Testis (tissue), 3 donors: Measurements from ENCODE around the gene NLN. TPM values are rescaled to one million over a fixed set of nuclear protein-coding genes. Genes with fewer than 3 reads are reported as not detected.

Source experiments
- DNase-seq: peaks from one replicate; pipeline ENCODE4 v3.0.0-alpha.2; 2019
- H3K27ac ChIP-seq, 2 donors: fragments of 200-600 bp; sonication (generic); one replicate each; pipeline ENCODE4 v1.5.1; 2019
- H3K27me3 ChIP-seq: fragments of 200-600 bp; sonication (generic); one replicate; pipeline ENCODE4 v1.5.1; 2019
- H3K36me3 ChIP-seq: fragments of 200-600 bp; sonication (generic); one replicate; pipeline ENCODE4 v1.5.1; 2017; ENCODE audit warnings: low read depth; ENCODE audit errors: missing control alignments
- H3K4me1 ChIP-seq: fragments of 200-600 bp; sonication (generic); one replicate; pipeline ENCODE4 v1.5.1; 2019
- H3K4me3 ChIP-seq, 2 donors: fragments of 200-600 bp; sonication (generic); one replicate each; pipeline ENCODE4 v1.5.1; 2017 to 2019
- H3K9me3 ChIP-seq: fragments of 200-600 bp; sonication (generic); one replicate; pipeline ENCODE4 v1.5.1; 2017
- CTCF ChIP-seq, 3 experiments: fragments of 450-650 bp in 2 of 3; fragments of 200-600 bp in 1 of 3; sonication (generic) in 1 of 3; IDR thresholded peaks; one replicate each; pipeline ENCODE4 v1.5.1; 2016 to 2019; ENCODE audit warnings: antibody characterized with exemption in 3 of 3, mild to moderate bottlenecking in 2 of 3, moderate library complexity in 1 of 3
- POLR2A ChIP-seq: fragments of 450-650 bp; IDR thresholded peaks from one replicate; pipeline ENCODE4 v1.6.1; 2017; ENCODE audit warnings: antibody characterized with exemption, mild to moderate bottlenecking, moderate library complexity
- WGBS, 2 donors: methylation state at CpG; one replicate each; pipeline ENCODE4 v1.1.5; 2018; 5-methylcytosine and 5-hydroxymethylcytosine counted together
- intact Hi-C: fragments of 100-400 bp; cut with DNase I; formaldehyde crosslinking; loops from one replicate; pipeline ENCODE4 v1.15.1; 2023; ENCODE audit warnings: low total_unique reads
- polyA plus RNA-seq: library from polyadenylated mRNA; stranded (reverse); fragments of 350-450 nt; fragmentation: Illumina TruSeq; extraction: RNeasy Lipid Tissue Mini Kit (QIAGEN cat#74804); gene quantifications from one replicate; pipeline ENCODE4 v1.2.3, GENCODE V29; 2014; ENCODE audit warnings: low read depth, low replicate concordance; ENCODE audit not compliant: insufficient read depth
- total RNA-seq, 2 donors: library from RNA; depleted of rRNA; stranded (reverse); fragments of >200 nt; gene quantifications; one replicate each; pipeline ENCODE4 v1.2.3, GENCODE V29; 2016

NLN gene
- total and polyA plus RNA-seq, 3 donors from 2014 or later, result 6.4 to 10.1 (median 8.1) TPM

DNA sequence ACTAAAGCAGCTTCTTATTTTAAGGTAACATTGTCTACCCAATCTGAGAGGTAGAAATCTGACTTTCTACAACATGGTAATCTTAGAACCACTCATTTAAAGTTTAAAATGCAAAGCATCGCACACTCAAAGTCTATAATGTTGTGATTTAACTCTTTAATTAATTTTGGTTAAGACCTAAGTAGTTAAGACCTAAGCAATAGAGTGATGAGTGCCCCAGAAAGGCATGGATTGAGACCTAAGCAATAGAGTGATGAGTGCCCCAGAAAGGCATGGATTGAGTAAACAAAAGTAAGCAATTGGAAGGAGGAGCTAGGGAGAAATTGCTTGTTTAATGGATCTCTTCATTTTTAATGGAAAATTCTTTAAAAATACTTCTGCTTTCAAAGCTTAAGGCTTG lies 86.8 kb downstream of the NLN start:
- Histone ChIP-seq H3K27ac (peak overlapping the region in 1 of 2 donors; percentile 54), H3K36me3 (no peaks in the 10 kb centered on the region), H3K4me3 (no peak overlapping the region), H3K9me3 (no peaks in the 10 kb centered on the region), H3K4me1 (peaks cover 3% of the 10 kb centered on the region), H3K27me3 (no peaks in the 10 kb centered on the region)
- 73 to 86% methylated on average over 1 of the region's 1 CpG for WGBS, 2 donors
- TF ChIP-seq CTCF (IDR thresholded peaks at IDR 0.05), result no peak
- no peak for TF ChIP-seq POLR2A
- intact Hi-C loops, result no loop called here
- no peak for DNase-seq

DNA sequence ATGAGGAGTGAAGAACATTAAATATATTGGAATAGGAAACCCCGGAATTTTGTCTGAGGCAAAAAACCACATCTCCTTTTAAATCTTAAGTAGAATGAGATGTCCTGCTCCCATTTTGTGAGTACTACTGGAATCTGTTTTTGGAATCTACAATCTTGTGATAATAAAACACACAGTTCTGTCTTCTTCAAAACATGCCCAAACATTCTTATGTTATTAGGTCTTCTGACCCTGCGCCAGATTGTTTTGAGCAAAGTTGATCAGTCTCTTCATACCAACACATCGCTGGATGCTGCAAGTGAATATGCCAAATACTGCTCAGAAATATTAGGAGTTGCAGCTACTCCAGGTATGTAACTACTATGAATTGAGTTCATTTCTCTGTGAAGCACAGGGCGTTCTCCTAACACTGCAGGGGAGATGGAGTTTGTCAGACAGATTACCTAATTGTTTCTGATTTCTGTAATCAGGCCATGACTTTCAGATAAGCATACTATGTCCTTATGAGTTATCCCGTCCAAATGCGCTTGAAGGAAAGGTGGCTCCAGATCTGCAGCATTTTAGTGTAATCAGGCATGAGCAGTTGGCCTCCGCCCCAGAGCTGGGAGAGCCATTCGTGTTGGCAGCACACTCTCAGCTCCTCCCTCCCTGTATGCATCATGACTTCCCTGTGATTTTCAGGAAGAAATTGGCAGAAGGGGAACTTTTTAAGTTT lies 88.0 kb downstream of the NLN start:
- H3K36me3 ChIP-seq, result no peaks in the 10 kb centered on the region
- H3K9me3 ChIP-seq, result no peaks in the 10 kb centered on the region
- H3K4me1 ChIP-seq, result peaks cover 3% of the 10 kb centered on the region
- H3K27me3 ChIP-seq, result no peaks in the 10 kb centered on the region
- WGBS, 2 donors, result 54 to 61% methylated on average over 8 of the region's 8 CpGs
- intact Hi-C loops, result no loop called here
- no peak for TF ChIP-seq POLR2A
- TF ChIP-seq CTCF (IDR thresholded peaks at IDR 0.05), result no peak
- peak; percentile 78 for DNase-seq
- no peak overlapping the region for H3K4me3 ChIP-seq
- H3K27ac ChIP-seq, result no peak overlapping the region

DNA sequence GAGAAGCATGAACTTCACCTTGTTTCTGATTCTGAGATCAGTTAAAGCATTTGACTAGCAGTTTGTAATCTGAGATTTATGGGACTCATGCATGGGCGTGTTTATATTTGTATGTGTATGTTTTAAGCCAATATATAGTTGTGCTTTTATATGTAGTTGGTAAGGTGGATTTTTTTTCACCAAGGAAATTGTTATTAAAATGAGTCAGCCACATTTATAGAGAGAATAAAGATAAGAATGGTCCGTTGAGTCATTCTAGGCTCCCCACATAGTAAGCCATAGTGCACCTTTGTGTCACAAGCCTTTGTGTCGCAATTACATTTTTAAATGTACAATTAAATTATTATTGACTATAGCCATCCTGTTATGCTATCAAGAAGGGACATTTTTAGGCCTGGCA lies 89.0 kb downstream of the NLN start:
- 92 to 96% methylated on average over 3 of the region's 3 CpGs for WGBS, 2 donors
- TF ChIP-seq POLR2A, result no peak
- TF ChIP-seq CTCF (IDR thresholded peaks at IDR 0.05), result no peak
- peaks cover 3% of the 10 kb centered on the region for H3K4me1 ChIP-seq
- H3K36me3 ChIP-seq, result no peaks in the 10 kb centered on the region
- H3K27ac ChIP-seq, result no peak overlapping the region
- no peaks in the 10 kb centered on the region for H3K27me3 ChIP-seq
- no peak overlapping the region for H3K4me3 ChIP-seq
- no peak for DNase-seq
- intact Hi-C loops, result no loop called here
- no peaks in the 10 kb centered on the region for H3K9me3 ChIP-seq

DNA sequence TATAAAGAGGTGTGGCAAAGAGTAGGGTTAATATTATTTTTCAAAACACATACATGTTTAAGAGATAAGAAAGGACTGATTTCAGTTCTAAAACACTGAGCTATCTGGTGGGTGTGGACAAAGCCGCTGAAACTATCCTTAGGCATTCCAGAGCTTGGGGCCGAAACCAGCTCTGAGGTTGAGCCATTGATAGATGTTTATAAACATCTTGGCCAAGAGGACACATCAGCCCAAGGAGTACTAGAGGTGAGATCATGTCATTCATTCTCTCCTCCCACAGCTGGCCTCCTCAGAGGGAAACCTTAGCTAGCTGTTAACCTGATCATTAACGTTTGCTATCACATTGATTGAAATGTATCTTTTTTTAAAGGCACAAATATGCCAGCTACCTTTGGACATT lies 89.9 kb downstream of the NLN start:
- WGBS, 2 donors, result 79 to 84% methylated on average over 3 of the region's 3 CpGs
- peaks cover 3% of the 10 kb centered on the region for H3K4me1 ChIP-seq
- TF ChIP-seq POLR2A, result no peak
- TF ChIP-seq CTCF (IDR thresholded peaks at IDR 0.05), result no peak
- H3K27ac ChIP-seq, result no peak overlapping the region
- no peaks in the 10 kb centered on the region for H3K27me3 ChIP-seq
- H3K36me3 ChIP-seq, result no peaks in the 10 kb centered on the region
- DNase-seq, result no peak
- H3K4me3 ChIP-seq, result no peak overlapping the region
- no peaks in the 10 kb centered on the region for H3K9me3 ChIP-seq
- intact Hi-C loops, result no loop called here

GRCh38 chr5:65812648-65813047 lies 90.6 kb downstream of the NLN start:
- 88 to 94% methylated on average over 2 of the region's 2 CpGs for WGBS, 2 donors
- Histone ChIP-seq H3K9me3 (no peaks in the 10 kb centered on the region), H3K4me3 (no peak overlapping the region), H3K36me3 (no peaks in the 10 kb centered on the region), H3K27me3 (no peaks in the 10 kb centered on the region), H3K4me1 (peaks cover 3% of the 10 kb centered on the region), H3K27ac (no peak overlapping the region)
- TF ChIP-seq POLR2A, result no peak
- no peak for DNase-seq
- intact Hi-C loops, result no loop called here
